ENCODE results near the gene MYL6.
"Not testable (repeated sequence)": the region's sequence is repeated elsewhere in the genome, so short reads cannot be mapped to it uniquely, and the experiment has no call there.

MYL6 gene

DNA sequence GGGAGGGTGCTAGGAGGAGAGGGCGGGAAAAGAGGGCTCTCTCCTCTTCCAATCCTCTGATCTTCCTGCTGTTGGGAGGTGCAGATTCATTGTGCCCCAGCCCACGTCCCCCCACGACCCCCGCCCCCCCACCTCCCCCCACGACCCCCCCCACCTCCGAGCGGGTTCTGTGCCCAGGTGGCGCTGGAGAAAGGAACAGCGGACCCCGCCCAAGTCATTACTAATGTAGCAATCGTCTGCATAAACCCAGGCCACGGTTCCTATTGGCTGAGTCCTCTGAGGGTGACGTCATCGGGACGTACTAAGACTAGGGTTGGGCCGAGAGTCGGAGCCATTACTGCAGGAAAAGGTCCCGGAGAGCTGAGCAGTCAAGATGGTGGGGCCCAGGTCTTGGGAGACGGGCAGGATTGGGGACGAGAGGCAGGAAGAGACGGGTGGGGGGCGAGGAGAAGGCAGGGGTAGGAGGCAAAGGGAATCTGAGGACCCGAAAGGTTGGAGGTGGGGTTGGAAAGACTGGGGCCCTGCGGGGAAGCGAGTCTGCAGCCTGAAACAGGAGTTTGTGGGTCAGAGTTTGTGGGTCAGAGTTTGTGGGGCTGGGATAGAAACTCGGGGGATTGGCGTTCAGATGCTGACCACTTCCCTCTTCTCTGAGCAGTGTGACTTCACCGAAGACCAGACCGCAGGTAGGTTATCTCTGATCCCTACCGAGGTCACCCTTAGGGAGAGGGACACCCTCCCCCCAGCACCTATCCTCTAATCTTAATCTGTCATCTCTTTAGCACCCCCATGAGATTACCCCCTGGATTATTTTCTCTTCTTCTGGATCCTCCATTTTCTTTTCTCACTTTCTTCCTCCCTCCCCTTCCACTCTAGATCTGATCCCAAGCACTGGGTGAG, at the start of gene MYL6:
Gene MYL6 (plus strand): TSS at position 331 of the 897 bp plus-strand sequence. CDS start 43 bp downstream, at position 374.
- peak; percentile 38 for DNase-seq

DNA sequence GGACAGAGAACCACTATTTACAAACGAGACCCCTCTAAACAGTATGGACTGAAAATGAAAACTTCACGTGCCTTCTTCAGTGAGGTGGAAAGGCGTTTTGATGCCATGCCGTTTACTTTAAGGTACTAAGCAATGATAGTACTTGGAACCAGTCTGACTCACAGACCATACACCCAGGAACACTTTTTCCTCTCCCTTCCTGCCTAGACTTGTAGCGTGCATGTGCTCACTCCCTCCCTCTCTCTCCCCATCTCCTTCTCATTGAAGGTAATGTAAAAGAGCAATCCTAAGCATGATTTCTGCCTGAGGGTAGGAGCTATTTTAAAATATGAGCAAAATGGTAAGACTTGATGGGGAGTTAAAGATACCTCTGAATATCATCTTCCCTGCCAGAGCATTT, 47.6 kb upstream of the MYL6 start:
- DNase-seq: no peak

- DNase-seq: no peak
These were observed 44.1 kb upstream of the MYL6 start for GRCh38 chr12:56114084-56114483.

DNA sequence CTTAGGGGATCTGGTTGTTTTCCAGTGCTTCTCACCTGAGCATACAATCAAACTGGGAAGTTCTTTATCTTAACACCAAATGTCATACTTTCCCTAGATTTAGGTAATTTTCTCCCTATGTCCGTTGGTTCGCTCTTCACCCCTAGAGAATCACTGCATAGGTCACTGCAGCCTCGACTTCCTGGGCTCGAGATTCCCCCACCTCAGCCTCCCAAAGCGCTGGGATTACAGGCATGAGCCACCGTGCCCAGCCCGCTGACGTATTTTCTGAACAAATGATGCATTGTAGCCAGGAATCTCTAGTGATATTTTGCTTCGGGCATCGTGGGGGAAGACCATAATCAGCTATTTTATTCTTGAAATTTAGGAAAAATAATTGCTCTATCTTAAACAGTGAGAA, 42.8 kb upstream of the MYL6 start:
- no peak for DNase-seq

GRCh38 chr12:56116267-56117081, 41.7 kb upstream of the MYL6 start, which contains the start of gene RPL41:
TSS of gene RPL41 (plus strand) at chr12:56116633.
- peak; percentile 57 for DNase-seq

- not testable (repeated sequence) for DNase-seq
These were observed 41.0 kb upstream of the MYL6 start for GRCh38 chr12:56117082-56117706.

DNA sequence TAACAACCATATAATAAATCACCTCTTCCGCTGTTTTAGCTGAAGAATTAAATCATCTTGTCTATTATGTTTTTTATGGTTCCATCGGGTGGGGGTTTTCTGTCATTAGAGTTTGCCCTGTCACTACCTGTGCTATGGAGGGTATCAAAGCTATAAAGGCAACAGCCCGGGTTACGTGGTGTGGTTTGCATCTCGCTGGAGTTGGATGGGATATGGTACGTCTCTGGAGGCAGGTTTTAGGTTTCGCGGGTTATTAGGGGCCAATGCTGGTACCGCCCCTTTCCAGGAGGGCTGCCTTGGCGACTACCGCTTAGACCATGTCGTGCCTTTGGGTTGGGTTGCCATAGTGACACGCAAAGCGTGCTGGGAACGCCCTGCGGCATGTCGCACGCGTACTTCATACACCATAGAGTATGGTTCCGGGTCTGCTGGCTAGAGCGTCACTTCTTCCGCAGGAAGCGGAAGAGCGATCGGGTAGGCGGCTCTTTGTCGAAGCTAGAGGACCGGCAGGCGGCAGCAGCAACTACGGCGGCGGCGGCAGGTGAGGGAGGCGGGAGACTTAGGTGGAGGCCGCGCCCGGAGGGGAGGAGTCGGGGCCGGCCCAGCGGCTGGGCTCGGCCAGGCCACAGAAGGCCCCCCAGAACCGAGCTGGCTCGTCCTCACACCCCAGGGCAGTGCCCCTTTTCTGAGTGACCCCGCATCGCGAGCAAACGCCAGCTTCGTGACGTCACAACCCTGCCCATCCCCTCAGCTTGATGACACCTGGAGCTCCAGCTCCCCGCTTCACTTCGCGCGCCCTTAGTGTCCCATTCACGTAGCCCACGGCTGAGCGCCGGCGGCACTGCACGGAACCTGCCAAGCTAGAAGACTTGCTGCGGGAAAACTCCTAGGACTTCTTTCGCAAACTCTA, 40.1 kb upstream of the MYL6 start, which contains the start of gene ZC3H10:
Gene ZC3H10 (plus strand): TSS at position 489 of the 910 bp plus-strand sequence. CDS start 2,297 bp downstream, outside the sequence.
- DNase-seq: peak; percentile 70

DNA sequence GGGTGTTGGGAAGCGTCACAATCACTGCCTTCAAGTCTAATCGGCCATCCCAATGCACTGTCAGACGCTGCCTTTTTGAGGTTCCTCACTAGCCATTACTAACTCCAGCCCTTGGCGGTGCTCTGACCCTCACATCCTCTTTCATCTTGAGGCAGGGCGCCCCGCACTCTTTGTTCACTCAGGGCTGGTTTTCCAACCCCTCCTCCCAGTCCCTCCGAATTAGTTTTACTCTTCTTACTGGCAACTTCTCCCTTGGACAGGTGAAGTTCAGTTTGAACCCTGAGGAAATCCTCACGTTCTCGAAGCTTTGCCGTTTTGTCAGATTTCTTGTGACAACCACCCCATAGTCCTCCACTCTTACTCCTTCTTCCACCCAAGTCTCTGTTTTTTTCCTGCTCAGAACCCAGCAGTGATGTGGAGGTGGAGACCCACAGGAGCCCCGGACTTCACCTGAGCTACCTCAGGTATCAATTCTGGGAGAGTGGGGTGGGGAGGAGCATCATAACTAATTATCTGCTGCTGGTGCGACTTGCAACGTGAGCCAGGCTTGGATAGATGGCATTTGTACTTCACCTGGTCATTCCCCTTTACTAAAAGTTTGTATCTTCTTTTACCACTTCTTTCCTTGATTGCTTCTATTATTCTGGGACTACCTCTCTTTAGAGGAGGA, 39.3 kb upstream of the MYL6 start:
- DNase-seq: no peak

GRCh38 chr12:56119361-56119796, 38.8 kb upstream of the MYL6 start:
- no peak for DNase-seq

GRCh38 chr12:56120158-56120846, 37.9 kb upstream of the MYL6 start:
- DNase-seq: no peak

DNA sequence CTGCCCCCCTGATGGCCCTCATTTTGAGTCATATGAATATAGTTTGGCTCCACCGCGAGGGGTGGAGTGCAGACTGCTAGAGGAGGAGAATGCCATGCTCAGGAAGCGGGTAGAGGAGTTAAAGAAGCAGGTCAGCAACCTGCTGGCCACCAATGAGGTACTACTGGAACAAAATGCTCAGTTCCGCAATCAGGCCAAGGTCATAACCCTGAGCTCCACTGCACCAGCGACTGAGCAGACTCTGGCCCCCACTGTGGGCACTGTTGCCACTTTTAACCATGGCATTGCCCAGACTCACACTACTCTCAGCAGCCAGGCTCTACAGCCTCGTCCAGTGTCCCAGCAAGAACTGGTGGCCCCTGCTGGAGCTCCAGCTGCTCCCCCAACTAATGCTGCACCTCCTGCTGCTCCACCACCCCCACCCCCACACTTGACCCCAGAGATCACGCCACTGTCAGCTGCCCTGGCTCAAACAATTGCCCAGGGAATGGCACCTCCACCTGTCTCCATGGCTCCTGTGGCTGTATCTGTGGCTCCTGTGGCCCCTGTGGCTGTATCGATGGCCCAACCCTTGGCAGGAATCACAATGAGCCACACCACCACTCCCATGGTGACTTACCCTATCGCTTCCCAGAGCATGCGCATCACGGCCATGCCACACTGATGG, 36.8 kb upstream of the MYL6 start:
- no peak for DNase-seq

- no peak for DNase-seq
These were observed 35.5 kb upstream of the MYL6 start for GRCh38 chr12:56122637-56123036.

GRCh38 chr12:56124133-56124532, 34.0 kb upstream of the MYL6 start:
- DNase-seq: no peak

DNA sequence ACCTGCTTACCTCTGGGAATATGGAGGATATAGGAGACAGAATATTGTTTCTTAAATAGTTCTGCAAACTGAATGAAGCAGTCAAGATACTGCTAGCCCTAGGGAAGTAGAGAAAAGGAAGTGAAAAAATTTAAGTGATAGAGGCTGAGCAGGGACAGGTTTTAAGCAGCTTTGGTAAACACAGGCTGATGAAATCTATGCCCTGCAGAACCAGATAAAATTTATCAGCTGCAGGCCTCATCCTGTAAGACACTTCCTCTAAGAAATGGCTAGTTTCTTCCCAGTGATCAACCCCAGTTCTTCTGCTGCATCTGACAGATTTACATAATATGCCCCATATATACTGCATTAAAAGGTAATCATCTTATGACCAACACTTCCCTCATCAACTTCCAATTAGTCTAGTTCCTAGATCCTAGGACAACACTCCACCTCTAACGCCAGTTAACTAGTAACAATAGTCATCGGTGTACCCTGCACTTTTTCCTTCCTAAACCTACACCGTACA, 31.4 kb upstream of the MYL6 start:
- DNase-seq: no peak

GRCh38 chr12:56127485-56127887, 30.7 kb upstream of the MYL6 start:
- no peak for DNase-seq

GRCh38 chr12:56127888-56128669, 30.1 kb upstream of the MYL6 start, which contains the start of gene ESYT1:
TSS of gene ESYT1 (plus strand) at chr12:56128267. CDS start at chr12:56128320, 53 bp downstream.
- peak; percentile 83 for DNase-seq

DNA sequence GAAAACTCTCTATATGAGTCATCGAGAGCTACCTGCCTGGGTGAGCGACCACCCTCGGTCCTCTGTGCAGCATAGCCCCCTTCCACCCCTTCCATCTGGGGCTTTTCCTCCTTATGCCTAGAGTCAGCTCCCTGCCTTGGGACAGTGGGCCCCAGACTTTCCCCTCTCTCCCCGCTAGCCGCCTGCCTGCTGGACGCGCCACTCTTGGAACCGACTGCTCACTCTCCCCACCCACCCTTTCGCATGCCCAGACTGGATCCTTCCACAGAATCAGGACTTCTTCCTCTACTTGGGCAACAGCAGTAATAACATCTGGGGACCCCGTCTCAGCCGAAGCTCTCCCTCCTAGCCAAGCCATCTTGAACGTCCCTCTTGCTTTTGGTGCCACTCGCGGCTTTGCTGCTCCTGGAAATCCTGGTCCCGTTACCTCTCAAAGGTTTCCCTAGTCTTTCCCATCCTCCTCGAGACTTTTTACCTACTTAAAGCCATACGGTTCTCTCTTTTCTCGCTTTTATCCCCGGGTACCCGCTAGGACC, 29.4 kb upstream of the MYL6 start:
- DNase-seq: no peak

GRCh38 chr12:56129206-56129941, 28.8 kb upstream of the MYL6 start:
- no peak for DNase-seq
